Left lung (tissue), 10 donors: ENCODE results near the gene MRPL38. TPM values are rescaled to one million over a fixed set of nuclear protein-coding genes. Genes with fewer than 3 reads are reported as not detected.

Source experiments
- ATAC-seq: fragments of 200-7000 bp; cut with Tn5 transposase; one replicate; pipeline ENCODE4 v1.9.1; 2020; ENCODE audit warnings: moderate library complexity
- DNase-seq, 4 donors: peaks; one replicate each; pipeline ENCODE4 v3.0.0-alpha.2; 2013 to 2020
- H3K27ac ChIP-seq, 2 donors: fragments of 200-600 bp; sonication (generic) in 1 of 2; one replicate each; pipeline versions ENCODE4 v1.5.0 to v1.8.0; 2020 to 2021
- H3K27me3 ChIP-seq, 2 donors: fragments of 200-600 bp; sonication (generic) in 1 of 2; one replicate each; pipeline versions ENCODE4 v1.5.0 to v1.8.0; 2020 to 2021
- H3K36me3 ChIP-seq, 2 donors: fragments of 200-600 bp; sonication (generic) in 1 of 2; one replicate each; pipeline versions ENCODE4 v1.5.0 to v1.8.0; 2020 to 2021
- H3K4me1 ChIP-seq, 2 donors: fragments of 200-600 bp; one replicate each; pipeline ENCODE4 v1.8.0; 2021
- H3K4me3 ChIP-seq, 2 donors: fragments of 200-600 bp; sonication (generic) in 1 of 2; one replicate each; pipeline versions ENCODE4 v1.5.0 to v1.8.0; 2020 to 2021; ENCODE audit warnings: mild to moderate bottlenecking in 1 of 2
- H3K9me3 ChIP-seq, 2 donors: fragments of 200-600 bp; sonication (generic) in 1 of 2; one replicate each; pipeline versions ENCODE4 v1.5.0 to v1.8.0; 2020 to 2021
- intact Hi-C, 2 donors: fragments of 100-400 bp; cut with DNase I; formaldehyde crosslinking; loops; one replicate each; pipeline versions ENCODE4 v1.11.2 to v1.14.2; 2022
- polyA plus RNA-seq, 6 donors: library from polyadenylated mRNA; unstranded; fragments of 120-200 nt; gene quantifications; one replicate each; pipeline ENCODE4 v1.2.1, GENCODE V29; 2013; ENCODE audit not compliant: insufficient read length in 6 of 6
- total RNA-seq, 2 donors: library from RNA; stranded (reverse); fragmentation: NEBNext Ultra II Directional; extraction: Animal tissue kit (Norgen Biotek cat#: 25700); gene quantifications; one replicate each; pipeline ENCODE4 v1.2.1, GENCODE V29; 2021
- TF ChIP-seq, protein P1 (sequence below), 2 donors: fragments of 200-600 bp; sonication (generic) in 1 of 2; IDR thresholded peaks; one replicate each; pipeline versions ENCODE4 v1.5.0 to v1.8.0; 2021; ENCODE audit warnings: antibody characterized with exemption in 2 of 2
- donor health status: DM: no; HTN: yes; CAD: no.
- donor health status: DM: no; HTN: no; CAD: no.

The MRPL38 gene
- total and polyA plus RNA-seq, 8 donors, result 61.1 to 86.4 (median 77.0) TPM

DNA sequence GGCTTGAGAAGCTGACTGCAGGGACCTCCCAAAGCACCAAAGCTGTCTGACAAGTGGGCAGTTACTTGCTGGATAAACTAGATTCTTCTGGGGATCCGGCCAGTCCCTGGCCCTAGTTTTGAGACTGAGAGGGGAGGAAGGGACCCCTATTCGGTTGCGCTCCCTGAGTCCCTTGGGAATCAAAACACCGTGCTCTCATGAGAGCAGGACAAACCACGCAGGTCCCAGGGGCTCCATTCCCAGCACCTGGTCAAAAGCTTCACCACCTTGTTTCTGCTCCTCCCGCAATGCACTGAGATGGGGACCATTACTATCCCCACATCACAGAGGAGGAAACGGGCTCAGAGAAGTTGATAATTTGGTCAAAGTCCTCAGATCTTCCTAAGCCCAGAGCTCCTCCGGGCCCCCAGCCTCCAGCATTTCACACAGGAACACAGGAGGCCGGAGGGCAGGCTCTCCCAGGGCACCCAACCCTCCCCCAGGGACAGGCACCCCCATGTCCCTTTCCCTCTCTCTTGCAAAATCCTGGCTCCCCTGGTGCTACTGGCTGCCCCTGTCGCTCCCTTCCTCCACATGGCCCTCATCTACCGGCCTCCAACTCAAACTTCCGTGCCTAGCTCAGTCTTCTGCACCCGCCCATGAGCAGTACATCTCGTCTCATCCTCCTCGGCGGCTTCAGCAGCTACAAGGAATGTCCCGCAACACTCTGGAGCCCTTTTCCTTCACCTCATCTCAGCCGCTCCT, 11.2 kb downstream of the MRPL38 start:
- Histone ChIP-seq H3K27me3 (no peaks in the 10 kb centered on the region), H3K4me3 (no peak overlapping the region), H3K4me1 (peaks cover 17 to 28% of the 10 kb centered on the region in 2 donors), H3K27ac (no peak overlapping the region), H3K9me3 (no peaks in the 10 kb centered on the region), H3K36me3 (peaks cover 0 to 51% of the 10 kb centered on the region in 2 donors)
- DNase-seq (no peak), ATAC-seq (no peak)
- TF ChIP-seq, protein P1, sequence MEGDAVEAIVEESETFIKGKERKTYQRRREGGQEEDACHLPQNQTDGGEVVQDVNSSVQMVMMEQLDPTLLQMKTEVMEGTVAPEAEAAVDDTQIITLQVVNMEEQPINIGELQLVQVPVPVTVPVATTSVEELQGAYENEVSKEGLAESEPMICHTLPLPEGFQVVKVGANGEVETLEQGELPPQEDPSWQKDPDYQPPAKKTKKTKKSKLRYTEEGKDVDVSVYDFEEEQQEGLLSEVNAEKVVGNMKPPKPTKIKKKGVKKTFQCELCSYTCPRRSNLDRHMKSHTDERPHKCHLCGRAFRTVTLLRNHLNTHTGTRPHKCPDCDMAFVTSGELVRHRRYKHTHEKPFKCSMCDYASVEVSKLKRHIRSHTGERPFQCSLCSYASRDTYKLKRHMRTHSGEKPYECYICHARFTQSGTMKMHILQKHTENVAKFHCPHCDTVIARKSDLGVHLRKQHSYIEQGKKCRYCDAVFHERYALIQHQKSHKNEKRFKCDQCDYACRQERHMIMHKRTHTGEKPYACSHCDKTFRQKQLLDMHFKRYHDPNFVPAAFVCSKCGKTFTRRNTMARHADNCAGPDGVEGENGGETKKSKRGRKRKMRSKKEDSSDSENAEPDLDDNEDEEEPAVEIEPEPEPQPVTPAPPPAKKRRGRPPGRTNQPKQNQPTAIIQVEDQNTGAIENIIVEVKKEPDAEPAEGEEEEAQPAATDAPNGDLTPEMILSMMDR (IDR thresholded peaks at IDR 0.05), result no peak
- intact Hi-C loops, result loop anchor here in 1 of 2 donors (10.0 kb wide), 1 partner anchor 119 kb away; a partner anchor contains a TSS

DNA sequence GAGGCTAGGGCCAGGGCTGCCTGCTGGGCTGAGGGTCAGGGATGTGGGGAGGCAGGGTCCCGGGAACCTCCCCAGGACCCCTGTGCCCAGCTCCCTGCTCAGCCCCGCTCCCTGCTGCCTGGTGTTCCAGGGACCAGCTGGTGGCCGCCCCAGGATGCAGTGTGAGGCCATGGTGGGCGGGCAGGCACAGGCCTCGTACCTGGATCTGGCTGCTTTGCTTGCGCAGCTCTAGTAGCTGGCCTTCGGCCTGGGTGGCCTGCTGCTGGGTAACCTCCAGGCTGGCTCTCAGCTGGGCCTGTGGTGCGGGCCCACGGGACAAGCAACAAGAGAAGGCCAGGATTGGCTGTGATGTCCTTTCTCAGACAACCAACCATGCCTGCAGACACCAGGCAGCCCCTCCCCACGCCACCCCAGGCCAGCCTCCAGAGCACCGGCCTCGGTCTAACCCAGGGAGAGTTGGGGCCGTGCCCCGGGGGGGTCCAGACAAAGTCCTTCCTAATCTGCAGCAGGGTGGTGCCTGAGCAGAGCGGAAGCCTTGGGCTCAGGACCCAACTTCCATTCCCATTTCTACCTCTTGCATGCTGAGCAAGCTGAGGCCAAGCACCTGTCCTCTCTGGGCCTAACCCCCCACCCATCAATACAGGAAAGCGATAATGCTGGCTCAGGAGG, 12.0 kb downstream of the MRPL38 start:
- Histone ChIP-seq H3K27me3 (no peaks in the 10 kb centered on the region), H3K4me3 (no peak overlapping the region), H3K4me1 (peaks cover 17 to 28% of the 10 kb centered on the region in 2 donors), H3K27ac (no peak overlapping the region), H3K9me3 (no peaks in the 10 kb centered on the region), H3K36me3 (peaks cover 0 to 46% of the 10 kb centered on the region in 2 donors)
- TF ChIP-seq, protein P1 (IDR thresholded peaks at IDR 0.05), result no peak
- no peak for DNase-seq
- ATAC-seq, result no peak
- intact Hi-C loops, result loop anchor here in 1 of 2 donors (10.0 kb wide), 1 partner anchor 118 kb away; a partner anchor contains a TSS

DNA sequence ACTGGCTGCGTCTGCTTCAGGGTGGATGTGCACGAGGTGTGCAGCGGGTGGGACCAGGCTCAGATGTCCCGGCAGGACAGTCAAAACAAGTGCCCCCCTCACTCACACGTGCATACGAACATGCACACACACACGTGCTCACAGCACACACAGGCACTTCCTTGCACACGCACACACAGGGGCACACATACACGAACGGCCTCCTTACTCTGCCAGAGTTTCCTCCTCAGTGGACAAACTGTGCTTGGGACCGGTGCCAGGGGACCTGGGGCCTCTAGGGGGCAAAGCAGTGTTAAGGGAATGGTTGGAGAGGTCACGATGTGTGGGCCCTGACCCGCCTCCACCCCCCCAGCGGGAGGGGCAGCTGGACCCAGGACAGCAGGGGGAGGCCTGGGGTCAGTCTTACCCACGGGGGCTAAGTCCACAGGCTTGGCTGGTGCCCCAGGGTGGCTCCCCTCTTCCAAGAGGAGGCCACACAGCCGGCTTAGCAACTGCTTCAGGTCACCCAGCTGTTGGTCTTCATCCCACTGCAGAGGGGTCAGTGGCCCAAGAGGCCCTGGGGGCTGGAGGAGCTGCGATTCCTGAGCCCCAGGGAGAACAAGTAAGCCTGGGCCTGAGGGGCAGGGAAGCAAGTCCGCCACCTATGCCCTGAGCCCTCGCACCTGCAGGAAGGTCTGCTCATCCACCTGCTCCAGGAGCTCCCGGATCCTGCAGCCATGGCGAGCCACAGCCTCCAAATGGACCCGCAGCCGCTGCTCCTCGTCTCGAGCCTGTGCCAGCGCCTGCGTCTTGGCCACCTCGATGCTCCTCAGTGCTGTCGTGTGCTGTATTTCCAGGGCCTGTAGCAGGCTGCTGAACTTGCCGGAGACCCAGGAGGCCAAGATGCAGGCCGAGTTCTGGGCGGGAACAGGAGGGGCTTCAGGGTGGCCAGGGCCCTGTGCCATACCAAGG, 12.8 kb downstream of the MRPL38 start:
- Histone ChIP-seq H3K9me3 (no peaks in the 10 kb centered on the region), H3K4me1 (peaks cover 14 to 22% of the 10 kb centered on the region in 2 donors), H3K27ac (no peak overlapping the region), H3K4me3 (no peak overlapping the region), H3K36me3 (peaks cover 0 to 46% of the 10 kb centered on the region in 2 donors), H3K27me3 (no peaks in the 10 kb centered on the region)
- intact Hi-C loops, result loop anchor here in 1 of 2 donors (10.0 kb wide), 1 partner anchor 117 kb away; a partner anchor contains a TSS
- TF ChIP-seq, protein P1 (IDR thresholded peaks at IDR 0.05), result no peak
- DNase-seq (no peak), ATAC-seq (no peak)

DNA sequence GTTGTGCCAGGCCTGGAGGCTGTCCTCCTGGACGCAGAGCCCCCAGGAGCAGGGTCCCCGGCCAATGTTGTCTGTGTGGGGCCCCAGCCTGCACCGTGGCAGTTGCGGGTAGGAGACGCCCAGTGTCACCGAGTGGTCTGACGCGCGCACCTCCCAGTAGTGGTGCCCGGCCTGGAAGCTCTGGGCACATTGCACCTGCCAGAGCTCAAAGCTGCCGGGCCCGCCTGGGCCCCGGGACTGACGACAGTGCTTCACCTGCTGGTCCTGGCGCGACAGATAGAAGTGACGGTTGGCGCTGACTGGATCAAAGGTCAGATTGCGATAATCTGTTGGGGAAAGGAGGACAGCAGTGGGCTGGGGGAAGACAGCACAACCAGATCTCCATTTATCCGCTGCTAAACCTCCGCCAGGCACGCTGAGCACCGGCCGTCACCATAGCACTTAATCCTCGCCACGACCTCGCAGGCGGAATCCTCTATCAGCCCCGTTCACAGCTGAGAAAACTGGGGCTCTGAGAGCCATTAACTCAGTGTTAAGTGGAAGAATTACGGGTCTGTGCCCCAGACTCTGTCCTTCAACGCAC, 13.6 kb downstream of the MRPL38 start:
- Histone ChIP-seq H3K27ac (no peak overlapping the region), H3K4me3 (no peak overlapping the region), H3K9me3 (no peaks in the 10 kb centered on the region), H3K36me3 (peaks cover 0 to 46% of the 10 kb centered on the region in 2 donors), H3K27me3 (no peaks in the 10 kb centered on the region), H3K4me1 (peaks cover 14 to 21% of the 10 kb centered on the region in 2 donors)
- TF ChIP-seq, protein P1 (IDR thresholded peaks at IDR 0.05), result no peak
- ATAC-seq, result no peak
- DNase-seq, result no peak
- intact Hi-C loops, result loop anchor here in 1 of 2 donors (10.0 kb wide), 1 partner anchor 116 kb away; a partner anchor contains a TSS
